Brain microvascular endothelial cell (primary cell): ENCODE measurements around the gene STRA6.

Experiments used
- DNase-seq: peaks from one replicate; pipeline ENCODE4 v3.0.0-alpha.2; 2020
- H3K27ac ChIP-seq: fragments of 250-450 bp; sonication (Bioruptor Pico); 2 replicates; pipeline ENCODE4 v1.5.1; 2020; ENCODE audit warnings: mild to moderate bottlenecking, moderate library complexity
- H3K27me3 ChIP-seq: fragments of 250-450 bp; sonication (Bioruptor Pico); replicated peaks from 2 replicates; pipeline ENCODE4 v1.5.1; 2020; ENCODE audit warnings: mild to moderate bottlenecking
- H3K36me3 ChIP-seq: fragments of 250-450 bp; sonication (Bioruptor Pico); replicated peaks from 2 replicates; pipeline ENCODE4 v1.5.1; 2020; ENCODE audit warnings: mild to moderate bottlenecking
- H3K4me3 ChIP-seq: 2 replicates; pipeline ENCODE4 v1.5.1; 2011; ENCODE audit warnings: low read depth, mild to moderate bottlenecking, control low read depth, low read length, moderate library complexity
- in situ Hi-C: cut with HindIII; loops from 2 replicates; pipeline ENCODE4 v1.10.0; 2017; ENCODE audit warnings: low sequenced_read_pairs, low pct_ligation_motif_present
- TF ChIP-seq, protein P1 (sequence below): IDR thresholded peaks from 2 replicates; pipeline ENCODE4 v1.5.1; 2011; ENCODE audit warnings: low read depth, mild to moderate bottlenecking, moderate library complexity, low read length, control low read depth, inconsistent platforms; ENCODE audit errors: missing control alignments

Gene STRA6

GRCh38 chr15:74225928-74226327 is 23.3 kb upstream of the STRA6 start:
- TF ChIP-seq, protein P1, sequence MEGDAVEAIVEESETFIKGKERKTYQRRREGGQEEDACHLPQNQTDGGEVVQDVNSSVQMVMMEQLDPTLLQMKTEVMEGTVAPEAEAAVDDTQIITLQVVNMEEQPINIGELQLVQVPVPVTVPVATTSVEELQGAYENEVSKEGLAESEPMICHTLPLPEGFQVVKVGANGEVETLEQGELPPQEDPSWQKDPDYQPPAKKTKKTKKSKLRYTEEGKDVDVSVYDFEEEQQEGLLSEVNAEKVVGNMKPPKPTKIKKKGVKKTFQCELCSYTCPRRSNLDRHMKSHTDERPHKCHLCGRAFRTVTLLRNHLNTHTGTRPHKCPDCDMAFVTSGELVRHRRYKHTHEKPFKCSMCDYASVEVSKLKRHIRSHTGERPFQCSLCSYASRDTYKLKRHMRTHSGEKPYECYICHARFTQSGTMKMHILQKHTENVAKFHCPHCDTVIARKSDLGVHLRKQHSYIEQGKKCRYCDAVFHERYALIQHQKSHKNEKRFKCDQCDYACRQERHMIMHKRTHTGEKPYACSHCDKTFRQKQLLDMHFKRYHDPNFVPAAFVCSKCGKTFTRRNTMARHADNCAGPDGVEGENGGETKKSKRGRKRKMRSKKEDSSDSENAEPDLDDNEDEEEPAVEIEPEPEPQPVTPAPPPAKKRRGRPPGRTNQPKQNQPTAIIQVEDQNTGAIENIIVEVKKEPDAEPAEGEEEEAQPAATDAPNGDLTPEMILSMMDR, result no peak
- Histone ChIP-seq H3K36me3 (no peaks in the 10 kb centered on the region), H3K27me3 (no peaks in the 10 kb centered on the region), H3K4me3 (no peak overlapping the region), H3K27ac (no peak overlapping the region)
- in situ Hi-C loops, result no loop called here
- DNase-seq, result no peak

GRCh38 chr15:74222240-74223119 is 19.9 kb upstream of the STRA6 start:
- DNase-seq, result no peak
- no peaks in the 10 kb centered on the region for H3K27me3 ChIP-seq
- TF ChIP-seq, protein P1, result no peak
- H3K36me3 ChIP-seq, result no peaks in the 10 kb centered on the region
- in situ Hi-C loops, result no loop called here
- no peak overlapping the region for H3K4me3 ChIP-seq
- no peak overlapping the region for H3K27ac ChIP-seq

DNA sequence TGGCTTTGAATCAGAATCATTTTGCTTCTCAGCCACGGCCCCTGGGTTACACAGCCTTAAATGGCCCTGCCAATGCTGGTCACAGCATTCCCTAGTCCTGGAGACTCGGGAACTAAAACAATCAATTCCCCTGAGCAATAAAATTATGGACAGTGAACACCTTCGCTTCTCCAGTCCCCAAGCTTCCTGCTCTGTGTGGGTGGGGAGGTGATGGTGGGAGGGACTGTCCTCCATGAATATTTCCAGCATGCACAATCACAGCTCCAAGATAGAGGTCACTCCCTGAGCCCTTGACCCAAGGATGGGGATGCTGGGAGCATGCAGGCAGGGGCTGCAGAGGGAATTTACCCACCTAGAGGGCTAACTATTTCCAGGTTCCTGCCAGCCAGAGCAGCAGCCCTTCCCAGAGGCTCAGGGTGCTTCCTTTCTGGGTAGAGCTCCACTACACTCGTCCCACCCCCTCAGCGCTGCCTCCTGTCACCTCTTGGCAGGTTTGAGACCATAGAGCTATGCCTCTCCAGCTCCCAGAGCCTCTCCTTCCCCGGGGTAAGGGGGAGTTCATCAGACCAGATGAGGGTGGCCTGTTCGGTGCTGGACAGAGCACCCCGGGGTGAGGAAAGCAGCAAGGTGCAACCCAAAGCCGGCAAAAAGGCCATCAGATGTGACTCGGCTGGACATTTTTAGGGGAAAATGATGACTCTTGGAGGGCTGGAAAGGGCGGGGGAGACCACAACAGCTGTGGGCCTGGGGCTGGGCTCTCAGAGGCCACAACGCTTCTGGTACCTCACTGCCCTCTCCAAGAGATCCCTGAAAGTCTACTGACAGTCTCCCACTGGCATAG is 19.0 kb upstream of the STRA6 start:
- in situ Hi-C loops, result no loop called here
- Histone ChIP-seq H3K36me3 (no peaks in the 10 kb centered on the region), H3K27me3 (no peaks in the 10 kb centered on the region), H3K27ac (no peak overlapping the region), H3K4me3 (no peak overlapping the region)
- TF ChIP-seq, protein P1, result no peak
- no peak for DNase-seq

DNA sequence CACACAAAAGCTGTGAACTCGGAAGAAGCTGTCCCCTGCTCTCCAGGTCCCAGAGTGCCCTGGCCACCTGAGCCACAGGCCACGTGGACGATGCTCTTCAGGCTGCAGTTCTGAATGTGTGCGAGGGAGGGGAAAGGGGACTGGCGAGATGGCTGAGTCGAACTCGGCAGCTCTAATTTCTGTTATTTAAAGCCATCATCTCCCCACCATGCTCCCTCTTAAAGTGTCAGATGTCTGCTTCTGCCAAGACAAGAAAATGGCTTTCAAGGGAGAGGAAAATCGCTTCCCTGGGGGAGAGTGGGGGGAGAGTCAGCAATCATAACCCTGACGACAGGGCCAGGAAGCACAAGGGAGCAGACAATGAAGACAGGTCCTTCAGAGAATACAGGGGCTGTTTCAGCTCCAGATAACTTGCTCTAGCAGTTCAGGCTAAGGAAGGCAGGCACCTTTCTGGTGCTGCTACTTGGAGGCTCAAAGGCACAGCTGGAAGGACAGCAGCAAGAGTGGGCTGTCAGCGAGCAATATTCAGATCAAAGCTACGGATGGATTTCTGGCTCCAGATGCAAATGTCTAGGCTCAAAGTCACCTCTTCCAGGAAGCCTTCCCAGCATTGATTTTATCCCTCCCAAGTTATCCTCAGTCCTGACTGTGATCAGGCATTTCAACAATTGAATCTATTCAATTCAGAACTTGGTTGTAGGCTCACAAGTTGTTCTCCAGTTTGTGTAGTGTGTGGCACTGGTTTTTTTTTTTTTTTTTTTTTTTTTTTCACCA is 18.1 kb upstream of the STRA6 start:
- no peaks in the 10 kb centered on the region for H3K27me3 ChIP-seq
- TF ChIP-seq, protein P1, result no peak
- H3K27ac ChIP-seq, result no peak overlapping the region
- in situ Hi-C loops, result no loop called here
- H3K4me3 ChIP-seq, result no peak overlapping the region
- H3K36me3 ChIP-seq, result no peaks in the 10 kb centered on the region
- no peak for DNase-seq

- no peak for DNase-seq
- no peaks in the 10 kb centered on the region for H3K36me3 ChIP-seq
- H3K4me3 ChIP-seq, result no peak overlapping the region
- H3K27me3 ChIP-seq, result no peaks in the 10 kb centered on the region
- TF ChIP-seq, protein P1, result no peak
- no peak overlapping the region for H3K27ac ChIP-seq
- in situ Hi-C loops, result no loop called here
Measured at GRCh38 chr15:74217907-74218885, 15.6 kb upstream of the STRA6 start.
